GM12878 (cell line): ENCODE measurements around the gene MDFI. TPM values are rescaled to one million over a fixed set of nuclear protein-coding genes. Genes with fewer than 3 reads are reported as not detected.

ENCODE experiments used
- ASH2L ChIP-seq: fragments of 300-600, 200-600 bp; sonication (generic); IDR thresholded peaks from 2 replicates; pipeline ENCODE4 v1.6.1; 2017; ENCODE audit warnings: low read depth, mild to moderate bottlenecking, borderline replicate concordance
- BRCA1 ChIP-seq: IDR thresholded peaks from 2 replicates; pipeline ENCODE4 v1.6.1; 2011; ENCODE audit warnings: low read depth, low read length, improper control_type of control experiment
- CHD1 ChIP-seq: IDR thresholded peaks from 2 replicates; pipeline ENCODE4 v1.6.1; 2012; ENCODE audit warnings: low read depth, low read length, improper control_type of control experiment
- FOXK2 ChIP-seq: fragments of 450-650 bp; IDR thresholded peaks from 2 replicates; pipeline ENCODE4 v1.6.1; 2017; ENCODE audit warnings: mild to moderate bottlenecking, moderate library complexity
- HDAC2 ChIP-seq: fragments of 200-600 bp; sonication (generic); IDR thresholded peaks from 2 replicates; pipeline ENCODE4 v1.6.1; 2017
- IKZF2 ChIP-seq, 2 experiments: fragments of 450-650 bp; IDR thresholded peaks; 2 replicates each; pipeline ENCODE4 v1.6.1; 2017; ENCODE audit warnings: mild to moderate bottlenecking in 2 of 2, moderate library complexity in 2 of 2
- JUND ChIP-seq: IDR thresholded peaks from 2 replicates; pipeline ENCODE4 v1.6.1; 2012; ENCODE audit warnings: low read depth, mild to moderate bottlenecking, low read length, improper control_type of control experiment, moderate library complexity
- MXI1 ChIP-seq: fragments of 150-350 bp; IDR thresholded peaks from 2 replicates; pipeline ENCODE4 v1.6.1; 2011; ENCODE audit warnings: low read depth, mild to moderate bottlenecking, inconsistent platforms, low read length, improper control_type of control experiment
- PAX8 ChIP-seq: fragments of 450-650 bp; IDR thresholded peaks from 2 replicates; pipeline ENCODE4 v1.6.1; 2017; ENCODE audit warnings: mild to moderate bottlenecking, moderate library complexity
- RBBP5 ChIP-seq: fragments of 200-600 bp; sonication (generic); conservative IDR thresholded peaks from 2 replicates; pipeline ENCODE4 v1.6.1; 2016
- RELA ChIP-seq: fragments of 450-650 bp; IDR thresholded peaks from 2 replicates; pipeline ENCODE4 v1.8.0; 2014; ENCODE audit warnings: borderline replicate concordance; ENCODE audit not compliant: partially characterized antibody
- SIN3A ChIP-seq: IDR thresholded peaks from 2 replicates; pipeline ENCODE4 v1.6.1; 2012; ENCODE audit warnings: low read depth, low read length, improper control_type of control experiment
- SIX5 ChIP-seq: IDR thresholded peaks from 2 replicates; pipeline ENCODE4 v1.6.1; 2011; ENCODE audit warnings: mild to moderate bottlenecking, low read depth, low read length, moderate library complexity; ENCODE audit not compliant: severe bottlenecking
- SMAD1 ChIP-seq: fragments of 450-650 bp; IDR thresholded peaks from 2 replicates; pipeline ENCODE4 v1.6.1; 2018; ENCODE audit warnings: mild to moderate bottlenecking, low read depth; ENCODE audit not compliant: partially characterized antibody
- SMC3 ChIP-seq: IDR thresholded peaks from 2 replicates; pipeline ENCODE4 v1.6.1; 2011; ENCODE audit warnings: low read length, improper control_type of control experiment, borderline replicate concordance
- SRF ChIP-seq, 2 experiments: IDR thresholded peaks; 2 replicates each; pipeline ENCODE4 v1.6.1; 2011; ENCODE audit warnings: low read depth in 2 of 2, low read length in 2 of 2, mild to moderate bottlenecking in 1 of 2, moderate library complexity in 1 of 2
- TAF1 ChIP-seq: IDR thresholded peaks from 2 replicates; pipeline ENCODE4 v1.6.1; 2011; ENCODE audit warnings: mild to moderate bottlenecking, low read depth, low read length, borderline replicate concordance
- TARDBP ChIP-seq: IDR thresholded peaks from 2 replicates; pipeline ENCODE4 v1.6.1; 2016; ENCODE audit warnings: borderline replicate concordance
- TCF12 ChIP-seq: IDR thresholded peaks from 2 replicates; pipeline ENCODE4 v1.6.1; 2011; ENCODE audit warnings: low read depth, mild to moderate bottlenecking, low read length
- YBX1 ChIP-seq: fragments of 450-650 bp; IDR thresholded peaks from 2 replicates; pipeline ENCODE4 v1.6.1; 2016; ENCODE audit warnings: antibody characterized with exemption
- ZBED1 ChIP-seq: IDR thresholded peaks from 2 replicates; pipeline ENCODE4 v1.6.1; 2016; ENCODE audit warnings: borderline replicate concordance
- polyA plus RNA-seq, 11 experiments: library from polyadenylated mRNA; depleted of rRNA in 4 of 11; unstranded in 6 of 11; stranded (reverse) in 5 of 11; fragments of >200 nt; fragmentation: Nextera tagmentation in 4 of 11; fragmentation: Illumina TruSeq in 1 of 11; extraction: Ambion mirVana in 4 of 11; extraction: Trizol in 1 of 11; gene quantifications; 1 replicate in 1 of 11; 2 replicates in 10 of 11; pipeline versions ENCODE4 v1.2.1 to v1.2.3, GENCODE V29; 2011 to 2016; ENCODE audit warnings: inconsistent platforms in 2 of 11, missing spikeins in 2 of 11, low read depth in 1 of 11
- total RNA-seq, 4 experiments: library from RNA; depleted of rRNA in 3 of 4; stranded (reverse); fragments of >200 nt in 3 of 4; fragmentation: Illumina TruSeq in 1 of 4; extraction: Trizol in 1 of 4; gene quantifications; 2 replicates each; pipeline versions ENCODE4 v1.2.1 to v1.2.3, GENCODE V29; 2013 to 2021
- TF ChIP-seq, protein P1 (sequence below): IDR thresholded peaks from 2 replicates; pipeline ENCODE4 v1.6.1; 2012; ENCODE audit warnings: low read depth, low read length, improper control_type of control experiment
- TF ChIP-seq, protein P2 (sequence below): fragments of 450-650 bp; IDR thresholded peaks from 2 replicates; pipeline ENCODE4 v1.6.1; 2017; ENCODE audit warnings: borderline replicate concordance
- TF ChIP-seq, protein P3 (sequence below): fragments of 450-650 bp; formaldehyde crosslinking; IDR thresholded peaks from 2 replicates; pipeline ENCODE4 v1.5.0; 2022; ENCODE audit warnings: mild to moderate bottlenecking, missing genetic modification characterization
- TF ChIP-seq, protein P4 (sequence below): fragments of 150-350 bp; IDR thresholded peaks from 2 replicates; pipeline ENCODE4 v1.6.1; 2016; ENCODE audit warnings: low read depth, low read length

The MDFI gene
- total and polyA plus RNA-seq, 10 of the 15 experiments (the other 5 are each of a cell fraction or from before 2014, with no cell fraction given) = not detected

DNA sequence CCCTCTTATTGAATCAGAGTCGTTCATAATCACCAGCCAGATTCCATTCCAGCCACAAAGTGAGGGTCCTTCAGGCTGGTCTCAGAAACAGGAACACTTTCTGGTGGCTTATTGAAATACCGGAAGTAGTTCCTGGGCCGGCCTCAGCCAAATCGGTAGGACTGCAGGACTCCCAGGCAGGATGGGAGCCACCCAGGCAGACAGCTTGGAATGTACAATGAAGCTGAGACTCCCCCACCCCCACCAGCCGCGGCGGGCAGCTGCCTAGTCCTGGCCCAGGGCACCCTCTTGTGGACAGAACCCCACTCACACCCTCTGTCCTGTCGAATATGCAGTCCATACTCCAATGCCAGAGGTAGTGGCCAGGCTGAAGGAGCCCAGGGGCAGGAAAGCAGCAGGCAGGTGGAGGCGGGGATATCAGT lies 43.8 kb downstream of the MDFI start (continued):
- TF ChIP-seq, protein P1, sequence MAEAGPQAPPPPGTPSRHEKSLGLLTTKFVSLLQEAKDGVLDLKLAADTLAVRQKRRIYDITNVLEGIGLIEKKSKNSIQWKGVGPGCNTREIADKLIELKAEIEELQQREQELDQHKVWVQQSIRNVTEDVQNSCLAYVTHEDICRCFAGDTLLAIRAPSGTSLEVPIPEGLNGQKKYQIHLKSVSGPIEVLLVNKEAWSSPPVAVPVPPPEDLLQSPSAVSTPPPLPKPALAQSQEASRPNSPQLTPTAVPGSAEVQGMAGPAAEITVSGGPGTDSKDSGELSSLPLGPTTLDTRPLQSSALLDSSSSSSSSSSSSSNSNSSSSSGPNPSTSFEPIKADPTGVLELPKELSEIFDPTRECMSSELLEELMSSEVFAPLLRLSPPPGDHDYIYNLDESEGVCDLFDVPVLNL = no peak
- TF ChIP-seq TCF12 (peak; percentile 60; the same call in 1 of the 2 replicates), HDAC2 (no peak), SIN3A (no peak), RELA (no peak), IKZF2 (IDR thresholded peaks at IDR 0.05) (no peak), ZBED1 (no peak), SMAD1 (no peak), BRCA1 (no peak), CHD1 (no peak), SRF (IDR thresholded peaks at IDR 0.05; ENCODE audit: low read depth in 2 of 2, low read length in 2 of 2) (no peak), SIX5 (no peak), RBBP5 (no peak), FOXK2 (no peak), PAX8 (no peak), JUND (no peak), TAF1 (no peak), TARDBP (no peak), ASH2L (no peak), SMC3 (peak; percentile 79), MXI1 (no peak), YBX1 (no peak)
- TF ChIP-seq, protein P2, sequence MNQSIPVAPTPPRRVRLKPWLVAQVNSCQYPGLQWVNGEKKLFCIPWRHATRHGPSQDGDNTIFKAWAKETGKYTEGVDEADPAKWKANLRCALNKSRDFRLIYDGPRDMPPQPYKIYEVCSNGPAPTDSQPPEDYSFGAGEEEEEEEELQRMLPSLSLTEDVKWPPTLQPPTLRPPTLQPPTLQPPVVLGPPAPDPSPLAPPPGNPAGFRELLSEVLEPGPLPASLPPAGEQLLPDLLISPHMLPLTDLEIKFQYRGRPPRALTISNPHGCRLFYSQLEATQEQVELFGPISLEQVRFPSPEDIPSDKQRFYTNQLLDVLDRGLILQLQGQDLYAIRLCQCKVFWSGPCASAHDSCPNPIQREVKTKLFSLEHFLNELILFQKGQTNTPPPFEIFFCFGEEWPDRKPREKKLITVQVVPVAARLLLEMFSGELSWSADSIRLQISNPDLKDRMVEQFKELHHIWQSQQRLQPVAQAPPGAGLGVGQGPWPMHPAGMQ = no peak
- TF ChIP-seq, protein P3, sequence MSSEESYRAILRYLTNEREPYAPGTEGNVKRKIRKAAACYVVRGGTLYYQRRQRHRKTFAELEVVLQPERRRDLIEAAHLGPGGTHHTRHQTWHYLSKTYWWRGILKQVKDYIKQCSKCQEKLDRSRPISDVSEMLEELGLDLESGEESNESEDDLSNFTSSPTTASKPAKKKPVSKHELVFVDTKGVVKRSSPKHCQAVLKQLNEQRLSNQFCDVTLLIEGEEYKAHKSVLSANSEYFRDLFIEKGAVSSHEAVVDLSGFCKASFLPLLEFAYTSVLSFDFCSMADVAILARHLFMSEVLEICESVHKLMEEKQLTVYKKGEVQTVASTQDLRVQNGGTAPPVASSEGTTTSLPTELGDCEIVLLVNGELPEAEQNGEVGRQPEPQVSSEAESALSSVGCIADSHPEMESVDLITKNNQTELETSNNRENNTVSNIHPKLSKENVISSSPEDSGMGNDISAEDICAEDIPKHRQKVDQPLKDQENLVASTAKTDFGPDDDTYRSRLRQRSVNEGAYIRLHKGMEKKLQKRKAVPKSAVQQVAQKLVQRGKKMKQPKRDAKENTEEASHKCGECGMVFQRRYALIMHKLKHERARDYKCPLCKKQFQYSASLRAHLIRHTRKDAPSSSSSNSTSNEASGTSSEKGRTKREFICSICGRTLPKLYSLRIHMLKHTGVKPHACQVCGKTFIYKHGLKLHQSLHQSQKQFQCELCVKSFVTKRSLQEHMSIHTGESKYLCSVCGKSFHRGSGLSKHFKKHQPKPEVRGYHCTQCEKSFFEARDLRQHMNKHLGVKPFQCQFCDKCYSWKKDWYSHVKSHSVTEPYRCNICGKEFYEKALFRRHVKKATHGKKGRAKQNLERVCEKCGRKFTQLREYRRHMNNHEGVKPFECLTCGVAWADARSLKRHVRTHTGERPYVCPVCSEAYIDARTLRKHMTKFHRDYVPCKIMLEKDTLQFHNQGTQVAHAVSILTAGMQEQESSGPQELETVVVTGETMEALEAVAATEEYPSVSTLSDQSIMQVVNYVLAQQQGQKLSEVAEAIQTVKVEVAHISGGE (CRISPR knock-in tag) = no peak
- TF ChIP-seq, protein P4, sequence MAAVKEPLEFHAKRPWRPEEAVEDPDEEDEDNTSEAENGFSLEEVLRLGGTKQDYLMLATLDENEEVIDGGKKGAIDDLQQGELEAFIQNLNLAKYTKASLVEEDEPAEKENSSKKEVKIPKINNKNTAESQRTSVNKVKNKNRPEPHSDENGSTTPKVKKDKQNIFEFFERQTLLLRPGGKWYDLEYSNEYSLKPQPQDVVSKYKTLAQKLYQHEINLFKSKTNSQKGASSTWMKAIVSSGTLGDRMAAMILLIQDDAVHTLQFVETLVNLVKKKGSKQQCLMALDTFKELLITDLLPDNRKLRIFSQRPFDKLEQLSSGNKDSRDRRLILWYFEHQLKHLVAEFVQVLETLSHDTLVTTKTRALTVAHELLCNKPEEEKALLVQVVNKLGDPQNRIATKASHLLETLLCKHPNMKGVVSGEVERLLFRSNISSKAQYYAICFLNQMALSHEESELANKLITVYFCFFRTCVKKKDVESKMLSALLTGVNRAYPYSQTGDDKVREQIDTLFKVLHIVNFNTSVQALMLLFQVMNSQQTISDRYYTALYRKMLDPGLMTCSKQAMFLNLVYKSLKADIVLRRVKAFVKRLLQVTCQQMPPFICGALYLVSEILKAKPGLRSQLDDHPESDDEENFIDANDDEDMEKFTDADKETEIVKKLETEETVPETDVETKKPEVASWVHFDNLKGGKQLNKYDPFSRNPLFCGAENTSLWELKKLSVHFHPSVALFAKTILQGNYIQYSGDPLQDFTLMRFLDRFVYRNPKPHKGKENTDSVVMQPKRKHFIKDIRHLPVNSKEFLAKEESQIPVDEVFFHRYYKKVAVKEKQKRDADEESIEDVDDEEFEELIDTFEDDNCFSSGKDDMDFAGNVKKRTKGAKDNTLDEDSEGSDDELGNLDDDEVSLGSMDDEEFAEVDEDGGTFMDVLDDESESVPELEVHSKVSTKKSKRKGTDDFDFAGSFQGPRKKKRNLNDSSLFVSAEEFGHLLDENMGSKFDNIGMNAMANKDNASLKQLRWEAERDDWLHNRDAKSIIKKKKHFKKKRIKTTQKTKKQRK = no peak
